Measurements from ENCODE around the gene ATXN2. TPM values are rescaled to one million over a fixed set of nuclear protein-coding genes. Genes with fewer than 3 reads are reported as not detected.

The ATXN2 gene
- total RNA-seq, 1 donor from 2014 or later: 66.6 TPM

GRCh38 chr12:111443086-111443485 is 156.0 kb downstream of the ATXN2 start:
- H3K27ac ChIP-seq: peak overlapping the region; percentile 60
- ATAC-seq (no peak), DNase-seq (no peak)
- no peak for TF ChIP-seq CTCF (IDR thresholded peaks at IDR 0.05)
- H3K27me3 ChIP-seq: no peaks in the 10 kb centered on the region
- intact Hi-C loops (cut with DNase I): no loop called here
- no peaks in the 10 kb centered on the region for H3K9me3 ChIP-seq
- H3K36me3 ChIP-seq: peaks cover 52% of the 10 kb centered on the region
- peaks cover 96% of the 10 kb centered on the region for H3K4me1 ChIP-seq
- no peak overlapping the region for H3K4me3 ChIP-seq

GRCh38 chr12:111442301-111443045 is 156.6 kb downstream of the ATXN2 start:
- ATAC-seq: no peak
- peaks cover 46% of the 10 kb centered on the region for H3K36me3 ChIP-seq

GRCh38 chr12:111441107-111441928 is 157.8 kb downstream of the ATXN2 start:
- Histone ChIP-seq H3K9me3 (no peaks in the 10 kb centered on the region), H3K4me1 (peaks cover 96% of the 10 kb centered on the region), H3K27me3 (no peaks in the 10 kb centered on the region), H3K4me3 (no peak overlapping the region), H3K36me3 (peaks cover 35% of the 10 kb centered on the region), H3K27ac (peak overlapping the region; percentile 60)
- DNase-seq: peak; percentile 10
- intact Hi-C loops (cut with DNase I): no loop called here
- no peak for TF ChIP-seq CTCF (IDR thresholded peaks at IDR 0.05)
- no peak for ATAC-seq

More at GRCh38 chr12:111442301-111443045, 156.6 kb downstream of the ATXN2 start:
- intact Hi-C loops (cut with DNase I): no loop called here
- no peak for TF ChIP-seq CTCF (IDR thresholded peaks at IDR 0.05)
- Histone ChIP-seq H3K27ac (peak overlapping the region; percentile 60), H3K27me3 (no peaks in the 10 kb centered on the region), H3K9me3 (no peaks in the 10 kb centered on the region), H3K4me1 (peaks cover 98% of the 10 kb centered on the region), H3K4me3 (no peak overlapping the region)
- DNase-seq: peak; percentile 51

GRCh38 chr12:111440631-111441030 is 158.5 kb downstream of the ATXN2 start:
- no peaks in the 10 kb centered on the region for H3K27me3 ChIP-seq
- peak overlapping the region; percentile 39 for H3K27ac ChIP-seq
- H3K4me1 ChIP-seq: peaks cover 96% of the 10 kb centered on the region

DNA sequence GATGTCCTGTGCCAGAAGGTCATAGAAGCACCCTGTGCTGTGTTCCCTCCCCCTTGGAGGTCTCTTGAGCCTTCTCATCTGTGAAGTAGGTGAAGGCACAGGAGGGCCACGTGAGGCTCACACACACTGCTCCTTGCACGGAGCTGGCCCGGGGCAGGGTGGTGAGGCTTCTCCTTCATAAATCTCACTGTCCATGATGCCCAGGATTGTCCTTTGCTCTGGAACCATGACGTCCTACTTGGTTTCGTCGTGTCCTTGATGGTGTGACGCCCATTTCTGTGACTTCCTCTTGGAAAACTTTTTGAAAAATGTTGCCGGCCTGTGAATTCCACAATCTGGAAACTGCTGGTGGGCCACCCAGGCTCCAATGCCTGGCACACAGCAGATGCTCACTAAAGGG is 159.0 kb downstream of the ATXN2 start:
- TF ChIP-seq CTCF (IDR thresholded peaks at IDR 0.05): no peak
- H3K4me3 ChIP-seq: no peak overlapping the region
- ATAC-seq (no peak), DNase-seq (no peak)
- intact Hi-C loops (cut with DNase I): no loop called here
- peaks cover 96% of the 10 kb centered on the region for H3K4me1 ChIP-seq
- H3K27me3 ChIP-seq: no peaks in the 10 kb centered on the region
- H3K36me3 ChIP-seq: peaks cover 29% of the 10 kb centered on the region
- H3K27ac ChIP-seq: peak overlapping the region; percentile 39
- no peaks in the 10 kb centered on the region for H3K9me3 ChIP-seq

More at GRCh38 chr12:111440631-111441030, 158.5 kb downstream of the ATXN2 start:
- no peak for TF ChIP-seq CTCF (IDR thresholded peaks at IDR 0.05)
- intact Hi-C loops (cut with DNase I): no loop called here
- no peak for ATAC-seq
- Histone ChIP-seq H3K36me3 (peaks cover 33% of the 10 kb centered on the region), H3K4me3 (no peak overlapping the region), H3K9me3 (no peaks in the 10 kb centered on the region)
- DNase-seq: peak; percentile 32
